Natural killer cell treated with Interleukin-12 subunit alpha and Interleukin-12 subunit beta and Interleukin-15 and Interleukin-18, amount 100 ng/mL, for 72 hours (primary cell): ENCODE results near the gene CASR. TPM values are rescaled to one million over a fixed set of nuclear protein-coding genes. Genes with fewer than 3 reads are reported as not detected.
A peak's percentile ranks its signal among the peaks of the same experiment; 100 is the strongest.

Source experiments
- ATAC-seq, 2 donors: fragments of 150-1000 bp; cut with Tn5 transposase in 1 of 2; sonication (Bioruptor Pico), chemical (Tn5 transposase) in 1 of 2; 2 replicates each; pipeline ENCODE4 v1.10.0; 2021
- DNase-seq: peaks from one replicate; pipeline ENCODE4 v3.0.0; 2022; ENCODE audit warnings: low spot score
- H3K27ac Mint-ChIP-seq, 2 donors: 1 replicate in 1 of 2; 2 replicates in 1 of 2; pipeline ENCODE4 v1.8.0; 2022; ENCODE audit warnings: mixed read lengths in 2 of 2, mild to moderate bottlenecking in 1 of 2, moderate library complexity in 1 of 2
- H3K27me3 Mint-ChIP-seq, 2 donors: 1 replicate in 1 of 2; 2 replicates in 1 of 2; pipeline ENCODE4 v1.8.0; 2022; ENCODE audit warnings: mixed read lengths in 2 of 2
- H3K36me3 Mint-ChIP-seq: one replicate; pipeline ENCODE4 v1.8.0; 2022; ENCODE audit warnings: mixed read lengths
- H3K4me1 Mint-ChIP-seq, 2 donors: 1 replicate in 1 of 2; 2 replicates in 1 of 2; pipeline ENCODE4 v1.8.0; 2022; ENCODE audit warnings: low read depth in 2 of 2, mixed read lengths in 2 of 2, mild to moderate bottlenecking in 1 of 2
- H3K4me3 Mint-ChIP-seq: one replicate; pipeline ENCODE4 v1.8.0; 2022; ENCODE audit warnings: mixed read lengths
- H3K9me3 Mint-ChIP-seq: 2 replicates; pipeline ENCODE4 v1.8.0; 2022; ENCODE audit warnings: mixed read lengths
- total RNA-seq, 2 donors: library from RNA; stranded (reverse); gene quantifications; one replicate each; pipeline ENCODE4 v1.2.3, GENCODE V29; 2022

The CASR gene
- total RNA-seq, 2 donors from 2014 or later, result not detected

GRCh38 chr3:122230174-122230573, 46.7 kb downstream of the CASR start:
- Mint-ChIP-seq H3K36me3 (no peaks in the 10 kb centered on the region), H3K4me3 (no peak overlapping the region), H3K27me3 (peaks cover 20 to 21% of the 10 kb centered on the region in 2 donors), H3K9me3 (peaks cover 2% of the 10 kb centered on the region), H3K4me1 (peaks cover 12 to 23% of the 10 kb centered on the region in 2 donors), H3K27ac (no peak overlapping the region)
- no peak for ATAC-seq
- no peak for DNase-seq

- Mint-ChIP-seq H3K9me3 (no peaks in the 10 kb centered on the region), H3K27ac (no peak overlapping the region), H3K36me3 (no peaks in the 10 kb centered on the region), H3K4me3 (no peak overlapping the region), H3K4me1 (peaks cover 12 to 23% of the 10 kb centered on the region in 2 donors), H3K27me3 (peaks cover 14 to 18% of the 10 kb centered on the region in 2 donors)
- DNase-seq (no peak), ATAC-seq (no peak)
These were observed 48.1 kb downstream of the CASR start for GRCh38 chr3:122231465-122232157.

- Mint-ChIP-seq H3K9me3 (no peaks in the 10 kb centered on the region), H3K4me3 (peak overlapping the region; percentile 47), H3K27ac (no peak overlapping the region), H3K36me3 (no peaks in the 10 kb centered on the region), H3K4me1 (peaks cover 12 to 23% of the 10 kb centered on the region in 2 donors), H3K27me3 (peaks cover 17 to 18% of the 10 kb centered on the region in 2 donors)
- ATAC-seq (no peak), DNase-seq (no peak)
These were observed 49.0 kb downstream of the CASR start for GRCh38 chr3:122232485-122232884.

- peak; percentile 82 to 84 for ATAC-seq
- H3K4me3 Mint-ChIP-seq, result peak overlapping the region; percentile 47
- no peak for DNase-seq
- H3K36me3 Mint-ChIP-seq, result no peaks in the 10 kb centered on the region
- peaks cover 18 to 21% of the 10 kb centered on the region in 2 donors for H3K27me3 Mint-ChIP-seq
- H3K27ac Mint-ChIP-seq, result peak overlapping the region; percentile 0 to 47
- no peaks in the 10 kb centered on the region for H3K9me3 Mint-ChIP-seq
- H3K4me1 Mint-ChIP-seq, result peaks cover 12 to 23% of the 10 kb centered on the region in 2 donors
These were observed 49.9 kb downstream of the CASR start for GRCh38 chr3:122233101-122233952.

- H3K27me3 Mint-ChIP-seq, result peaks cover 16 to 21% of the 10 kb centered on the region in 2 donors
- peak overlapping the region; percentile 47 for H3K4me3 Mint-ChIP-seq
- no peaks in the 10 kb centered on the region for H3K36me3 Mint-ChIP-seq
- H3K9me3 Mint-ChIP-seq, result no peaks in the 10 kb centered on the region
- ATAC-seq (no peak), DNase-seq (no peak)
- H3K27ac Mint-ChIP-seq, result peak overlapping the region in 1 of 2 donors; percentile 47
- peaks cover 12 to 23% of the 10 kb centered on the region in 2 donors for H3K4me1 Mint-ChIP-seq
These were observed 50.6 kb downstream of the CASR start for GRCh38 chr3:122234117-122234516.

- ATAC-seq (no peak), DNase-seq (no peak)
- Mint-ChIP-seq H3K27ac (no peak overlapping the region), H3K9me3 (no peaks in the 10 kb centered on the region), H3K4me3 (no peak overlapping the region), H3K36me3 (no peaks in the 10 kb centered on the region), H3K27me3 (peaks cover 23 to 28% of the 10 kb centered on the region in 2 donors), H3K4me1 (peaks cover 12 to 23% of the 10 kb centered on the region in 2 donors)
These were observed 51.7 kb downstream of the CASR start for GRCh38 chr3:122235147-122235546.

DNA sequence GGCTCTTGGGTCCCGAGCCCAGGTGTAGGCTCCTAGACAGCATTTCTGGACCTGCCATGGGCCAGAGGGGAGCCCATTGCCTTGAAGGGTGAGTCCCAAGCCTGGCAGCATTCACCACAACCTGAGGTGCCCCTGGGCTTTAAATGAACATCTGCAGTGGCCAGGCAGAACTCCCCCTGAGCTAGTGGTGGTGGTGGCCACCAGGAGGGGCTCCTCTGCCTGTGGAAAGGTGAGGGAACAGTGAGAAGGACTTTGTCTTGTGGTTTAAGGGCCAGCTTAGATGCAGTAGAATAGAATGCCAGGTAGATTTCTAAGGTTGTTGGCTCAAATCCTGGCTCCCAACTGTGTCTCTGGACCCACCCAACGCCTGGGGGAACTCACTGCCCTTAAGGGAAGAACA, 55.6 kb downstream of the CASR start:
- Mint-ChIP-seq H3K4me1 (peaks cover 0 to 3% of the 10 kb centered on the region in 2 donors), H3K27me3 (peaks cover 37 to 55% of the 10 kb centered on the region in 2 donors)

GRCh38 chr3:122245513-122246174, 62.2 kb downstream of the CASR start:
- Mint-ChIP-seq H3K36me3 (no peaks in the 10 kb centered on the region), H3K27ac (peak overlapping the region; percentile 27 to 75), H3K4me1 (peaks cover 12 to 17% of the 10 kb centered on the region in 2 donors), H3K4me3 (peak overlapping the region; percentile 78), H3K27me3 (peaks cover 28 to 31% of the 10 kb centered on the region in 2 donors), H3K9me3 (no peaks in the 10 kb centered on the region)
- DNase-seq (no peak), ATAC-seq (no peak)

More for the DNA sequence above, 55.6 kb downstream of the CASR start:
- no peak overlapping the region for H3K27ac Mint-ChIP-seq
- no peak overlapping the region for H3K4me3 Mint-ChIP-seq
- ATAC-seq, result peak; percentile 6 to 9
- DNase-seq, result no peak
- no peaks in the 10 kb centered on the region for H3K36me3 Mint-ChIP-seq
- no peaks in the 10 kb centered on the region for H3K9me3 Mint-ChIP-seq

DNA sequence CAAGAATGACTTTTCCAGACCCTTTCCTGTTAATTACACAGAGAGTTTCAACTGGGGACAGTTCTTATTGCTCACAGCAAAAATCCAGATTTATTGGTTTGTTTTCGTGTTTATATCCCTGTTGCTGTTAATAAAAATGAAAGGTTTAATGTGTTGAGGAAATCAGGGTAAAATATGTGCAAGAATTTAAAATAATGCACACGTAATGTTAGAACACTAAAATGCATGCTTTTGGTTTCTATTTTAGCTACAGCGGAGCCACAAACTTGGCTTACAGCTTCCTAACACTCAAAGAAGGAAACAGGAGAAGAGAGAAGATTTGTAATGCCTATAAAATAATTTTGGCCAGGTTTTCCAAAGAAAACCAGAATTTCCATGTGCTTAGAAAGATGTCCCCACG, 62.7 kb downstream of the CASR start:
- Mint-ChIP-seq H3K36me3 (no peaks in the 10 kb centered on the region), H3K9me3 (no peaks in the 10 kb centered on the region), H3K27ac (peak overlapping the region; percentile 27 to 75), H3K4me1 (peaks cover 12 to 17% of the 10 kb centered on the region in 2 donors), H3K4me3 (peak overlapping the region; percentile 78), H3K27me3 (peaks cover 24 to 26% of the 10 kb centered on the region in 2 donors)
- ATAC-seq, result no peak
- DNase-seq, result no peak

- peak; percentile 61 to 75 for ATAC-seq
- Mint-ChIP-seq H3K4me1 (peaks cover 12 to 17% of the 10 kb centered on the region in 2 donors), H3K27me3 (peaks cover 15 to 17% of the 10 kb centered on the region in 2 donors), H3K36me3 (no peaks in the 10 kb centered on the region), H3K4me3 (peak overlapping the region; percentile 78), H3K9me3 (no peaks in the 10 kb centered on the region), H3K27ac (peak overlapping the region; percentile 27 to 75)
- DNase-seq, result no peak
These were observed 63.8 kb downstream of the CASR start for GRCh38 chr3:122247087-122247824.

GRCh38 chr3:122247825-122248185, 64.3 kb downstream of the CASR start:
- Mint-ChIP-seq H3K4me1 (peaks cover 12 to 17% of the 10 kb centered on the region in 2 donors), H3K36me3 (no peaks in the 10 kb centered on the region), H3K27ac (peak overlapping the region in 1 of 2 donors; percentile 59), H3K4me3 (no peak overlapping the region), H3K9me3 (no peaks in the 10 kb centered on the region), H3K27me3 (peaks cover 10 to 13% of the 10 kb centered on the region in 2 donors)
- DNase-seq (no peak), ATAC-seq (no peak)

DNA sequence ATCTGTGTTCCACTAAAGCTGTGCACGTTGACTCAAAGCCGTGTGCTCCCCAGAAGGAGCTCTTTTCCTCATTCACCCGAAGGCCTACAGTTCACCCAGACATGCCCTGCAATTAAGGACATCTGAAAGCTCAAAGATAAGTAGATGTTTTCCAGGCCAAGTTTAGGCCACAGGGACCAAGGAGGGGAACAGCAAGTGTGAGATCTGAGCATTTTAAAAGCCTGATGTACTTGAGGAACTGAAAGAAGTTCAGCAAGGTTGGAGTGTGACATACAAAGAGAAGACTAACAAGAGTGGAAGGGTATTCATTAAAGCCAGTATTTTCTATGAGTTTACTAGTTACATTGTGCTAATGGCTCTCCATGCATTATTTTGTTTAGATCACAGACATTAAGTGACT, 68.0 kb downstream of the CASR start:
- Mint-ChIP-seq H3K9me3 (no peaks in the 10 kb centered on the region), H3K4me1 (peaks cover 6 to 8% of the 10 kb centered on the region in 2 donors), H3K4me3 (no peak overlapping the region), H3K27me3 (peaks cover 0 to 8% of the 10 kb centered on the region in 2 donors), H3K36me3 (no peaks in the 10 kb centered on the region), H3K27ac (no peak overlapping the region)
- ATAC-seq (no peak), DNase-seq (no peak)

GRCh38 chr3:122253581-122253980, 70.1 kb downstream of the CASR start:
- no peak for ATAC-seq
- no peak overlapping the region for H3K4me3 Mint-ChIP-seq
- H3K27ac Mint-ChIP-seq, result no peak overlapping the region
- H3K36me3 Mint-ChIP-seq, result no peaks in the 10 kb centered on the region
- no peaks in the 10 kb centered on the region for H3K9me3 Mint-ChIP-seq
- no peak for DNase-seq
- H3K4me1 Mint-ChIP-seq, result peaks cover 0 to 2% of the 10 kb centered on the region in 2 donors
- peaks cover 0 to 7% of the 10 kb centered on the region in 2 donors for H3K27me3 Mint-ChIP-seq
